Ovary (tissue), 9 donors: Measurements from ENCODE around the gene SCAMP4. TPM values are rescaled to one million over a fixed set of nuclear protein-coding genes. Genes with fewer than 3 reads are reported as not detected.

ENCODE experiments used
- DNase-seq, 5 donors: peaks; one replicate each; pipeline ENCODE4 v3.0.0-alpha.2; 2019 to 2020
- H3K27ac ChIP-seq, 2 donors: fragments of 200-600 bp; one replicate each; pipeline versions ENCODE4 v1.5.1 to v1.8.0; 2019 to 2022
- H3K27me3 ChIP-seq: fragments of 200-600 bp; one replicate; pipeline ENCODE4 v1.8.0; 2022
- H3K36me3 ChIP-seq: fragments of 200-600 bp; sonication (generic); one replicate; pipeline ENCODE4 v1.5.1; 2019
- H3K4me1 ChIP-seq: one replicate; pipeline ENCODE4 v1.8.1; 2013; ENCODE audit warnings: mild to moderate bottlenecking, moderate library complexity; ENCODE audit not compliant: insufficient read depth
- H3K4me3 ChIP-seq: fragments of 200-600 bp; sonication (generic); one replicate; pipeline ENCODE4 v1.5.1; 2017
- H3K9me3 ChIP-seq, 2 donors: fragments of 200-600 bp in 1 of 2; sonication (generic) in 1 of 2; one replicate each; pipeline versions ENCODE4 v1.5.1 to v1.8.1; 2013 to 2019; ENCODE audit warnings: mild to moderate bottlenecking in 1 of 2, moderate library complexity in 1 of 2
- EP300 ChIP-seq: sonication (generic); formaldehyde crosslinking; IDR thresholded peaks from one replicate; pipeline ENCODE4 v1.6.1; 2017; ENCODE audit warnings: antibody characterized with exemption
- POLR2A ChIP-seq: fragments of 450-650 bp; IDR thresholded peaks from one replicate; pipeline ENCODE4 v1.6.1; 2017; ENCODE audit warnings: antibody characterized with exemption, mild to moderate bottlenecking, moderate library complexity
- WGBS, 3 donors: extraction: QIAGEN DNeasy Blood & Tissue Kit in 1 of 3; methylation state at CpG; one replicate each; pipeline versions ENCODE4 v1.1.5 to v1.1.7; 2013 to 2017; 5-methylcytosine and 5-hydroxymethylcytosine counted together
- intact Hi-C, 4 donors: fragments of 100-400 bp; cut with DNase I; formaldehyde crosslinking; loops; one replicate each; pipeline versions ENCODE4 v1.11.0 to v1.15.1; 2022 to 2023
- polyA plus RNA-seq, 2 donors: library from polyadenylated mRNA; stranded (reverse); fragments of 200-250 nt in 1 of 2; fragments of 350-450 nt in 1 of 2; fragmentation: Illumina TruSeq in 1 of 2; extraction: RNeasy Lipid Tissue Mini Kit (QIAGEN cat#74804) in 1 of 2; gene quantifications; one replicate each; pipeline ENCODE4 v1.2.3, GENCODE V29; 2013 to 2014
- total RNA-seq, 7 donors: library from RNA; depleted of rRNA in 2 of 7; stranded (reverse); fragments of >200 nt in 2 of 7; fragmentation: NEBNext Ultra II Directional in 3 of 7; extraction: Animal tissue kit (Norgen Biotek cat#: 25700) in 3 of 7; gene quantifications; one replicate each; pipeline versions ENCODE4 v1.1.0 to v1.2.4, GENCODE V29; 2016 to 2023
- TF ChIP-seq, protein P1 (sequence below), 3 donors: fragments of 450-650 bp in 2 of 3; fragments of 200-600 bp in 1 of 3; IDR thresholded peaks; one replicate each; pipeline versions ENCODE4 v1.5.1 to v1.8.0; 2016 to 2022; ENCODE audit warnings: antibody characterized with exemption in 3 of 3, mild to moderate bottlenecking in 1 of 3
- donor health status: DM: no; HTN: no; CAD: no; lungs with moderate emphysema.
- donor health status: DM: no; HTN: no; CAD: no.
- donor health status: Bipolar disorder and iron deficiency.
- donor health status: DM: yes; HTN: yes; CAD: no.
- donor health status: DM: no; HTN: no; CAD: no.
- donor health status: DM: yes; HTN: yes; CAD: no.

Gene SCAMP4
- total and polyA plus RNA-seq, 9 donors: 11.7 to 87.0 (median 56.5) TPM

DNA sequence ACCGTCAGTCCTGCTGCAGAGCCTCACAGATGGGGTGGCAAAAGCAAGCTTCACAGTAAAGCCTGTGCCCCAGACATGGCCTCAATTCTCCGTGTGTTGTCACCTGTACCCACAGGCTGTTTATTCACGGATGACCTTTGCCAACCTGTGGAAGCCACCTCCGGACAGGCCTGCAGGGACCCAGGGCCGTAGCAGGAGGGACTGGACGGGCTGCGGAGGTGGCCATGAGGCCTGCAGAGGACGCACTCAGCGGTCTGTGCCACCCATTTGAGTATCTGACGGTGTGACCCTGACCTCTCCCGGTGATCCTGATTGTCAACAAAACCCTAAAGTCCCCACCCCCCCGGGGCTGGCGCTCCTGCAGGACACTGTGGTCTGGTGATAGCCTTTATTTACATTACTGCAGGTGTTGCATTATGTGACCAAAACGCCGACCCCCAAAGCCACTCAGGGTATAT lies 34.0 kb upstream of the SCAMP4 start:
- Histone ChIP-seq H3K4me3 (no peak overlapping the region), H3K27ac (no peak overlapping the region), H3K9me3 (no peaks in the 10 kb centered on the region), H3K4me1 (peaks cover 12% of the 10 kb centered on the region), H3K27me3 (no peaks in the 10 kb centered on the region), H3K36me3 (no peaks in the 10 kb centered on the region)
- TF ChIP-seq, protein P1, sequence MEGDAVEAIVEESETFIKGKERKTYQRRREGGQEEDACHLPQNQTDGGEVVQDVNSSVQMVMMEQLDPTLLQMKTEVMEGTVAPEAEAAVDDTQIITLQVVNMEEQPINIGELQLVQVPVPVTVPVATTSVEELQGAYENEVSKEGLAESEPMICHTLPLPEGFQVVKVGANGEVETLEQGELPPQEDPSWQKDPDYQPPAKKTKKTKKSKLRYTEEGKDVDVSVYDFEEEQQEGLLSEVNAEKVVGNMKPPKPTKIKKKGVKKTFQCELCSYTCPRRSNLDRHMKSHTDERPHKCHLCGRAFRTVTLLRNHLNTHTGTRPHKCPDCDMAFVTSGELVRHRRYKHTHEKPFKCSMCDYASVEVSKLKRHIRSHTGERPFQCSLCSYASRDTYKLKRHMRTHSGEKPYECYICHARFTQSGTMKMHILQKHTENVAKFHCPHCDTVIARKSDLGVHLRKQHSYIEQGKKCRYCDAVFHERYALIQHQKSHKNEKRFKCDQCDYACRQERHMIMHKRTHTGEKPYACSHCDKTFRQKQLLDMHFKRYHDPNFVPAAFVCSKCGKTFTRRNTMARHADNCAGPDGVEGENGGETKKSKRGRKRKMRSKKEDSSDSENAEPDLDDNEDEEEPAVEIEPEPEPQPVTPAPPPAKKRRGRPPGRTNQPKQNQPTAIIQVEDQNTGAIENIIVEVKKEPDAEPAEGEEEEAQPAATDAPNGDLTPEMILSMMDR (IDR thresholded peaks at IDR 0.05): no peak
- TF ChIP-seq POLR2A (no peak), EP300 (no peak)
- peak in 1 of 5 donors; percentile 29 for DNase-seq
- intact Hi-C loops: no loop called here
- WGBS, 3 donors: 71 to 82% (median 72%) methylated on average over 15 of the region's 15 CpGs

DNA sequence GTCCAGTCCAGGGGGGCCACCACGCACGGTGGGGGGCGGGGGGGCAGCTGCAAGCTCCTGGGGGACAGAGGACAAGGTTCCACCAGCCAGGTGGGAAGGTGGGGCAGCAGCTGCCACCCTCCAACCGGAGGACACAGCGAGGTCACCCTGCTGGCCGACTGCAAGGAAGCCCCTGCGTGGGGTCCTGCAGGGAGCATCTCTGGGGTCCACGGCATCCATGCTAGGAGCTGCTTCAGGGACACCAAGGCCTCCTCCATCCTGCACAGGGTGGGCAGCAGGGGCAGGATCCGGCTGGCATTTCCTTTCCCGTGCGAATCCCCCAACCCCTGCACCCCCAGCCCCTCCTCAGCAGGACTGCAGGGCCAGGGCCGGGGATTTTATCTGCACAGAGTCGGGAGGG lies 33.6 kb upstream of the SCAMP4 start:
- H3K27me3 ChIP-seq: no peaks in the 10 kb centered on the region
- peaks cover 13% of the 10 kb centered on the region for H3K4me1 ChIP-seq
- intact Hi-C loops: no loop called here
- no peaks in the 10 kb centered on the region for H3K9me3 ChIP-seq
- peak in 1 of 5 donors; percentile 33 for DNase-seq
- H3K4me3 ChIP-seq: no peak overlapping the region
- H3K36me3 ChIP-seq: no peaks in the 10 kb centered on the region
- H3K27ac ChIP-seq: no peak overlapping the region
- 76 to 89% (median 79%) methylated on average over 13 of the region's 13 CpGs for WGBS, 3 donors
- TF ChIP-seq EP300 (no peak), POLR2A (no peak)
- TF ChIP-seq, protein P1 (IDR thresholded peaks at IDR 0.05): no peak

DNA sequence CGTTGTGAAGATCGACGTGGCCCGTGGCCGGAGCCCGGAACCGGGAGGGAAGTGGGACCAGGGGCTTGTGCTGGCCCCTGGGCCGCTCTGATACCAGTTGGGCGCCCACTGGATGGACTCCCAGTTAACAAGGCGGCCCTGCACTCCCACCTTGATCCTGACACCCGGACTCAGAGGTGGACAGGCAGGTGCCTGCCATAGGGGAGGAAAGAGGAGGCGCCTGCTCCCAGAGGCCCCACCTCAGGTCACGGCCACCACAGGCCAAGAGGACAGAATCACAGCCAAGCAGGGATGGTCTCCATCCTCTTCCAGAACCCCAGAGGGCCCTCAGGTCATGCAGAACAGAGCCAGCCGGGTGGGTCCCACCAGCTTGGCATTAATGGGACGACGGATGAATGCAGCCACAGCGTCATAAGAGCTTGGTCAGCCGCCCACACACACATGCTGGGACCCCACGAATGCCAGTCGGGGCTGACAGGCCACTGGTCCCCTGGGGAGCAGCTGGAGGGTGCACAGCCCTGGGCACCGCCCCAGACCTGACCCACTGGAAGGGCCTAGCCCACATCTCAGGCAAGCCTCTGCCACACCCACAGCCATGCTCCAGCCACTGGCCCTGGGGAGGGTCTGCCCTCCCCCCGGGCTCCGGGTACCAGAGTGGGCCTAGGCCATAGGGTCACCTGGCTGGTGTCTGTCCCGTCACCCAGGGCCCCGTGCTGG lies 32.2 kb upstream of the SCAMP4 start:
- peak overlapping the region; percentile 78 to 86 for H3K27ac ChIP-seq
- no peaks in the 10 kb centered on the region for H3K27me3 ChIP-seq
- intact Hi-C loops: no loop called here
- DNase-seq: peak in 1 of 5 donors; percentile 45
- WGBS, 3 donors: 62 to 80% (median 76%) methylated on average over 16 to 25 of the region's 25 CpGs
- no peaks in the 10 kb centered on the region for H3K36me3 ChIP-seq
- H3K9me3 ChIP-seq: no peaks in the 10 kb centered on the region
- peak overlapping the region; percentile 17 for H3K4me3 ChIP-seq
- TF ChIP-seq EP300: no peak
- TF ChIP-seq, protein P1 (IDR thresholded peaks at IDR 0.05): no peak
- no peak for TF ChIP-seq POLR2A
- peaks cover 13% of the 10 kb centered on the region for H3K4me1 ChIP-seq

DNA sequence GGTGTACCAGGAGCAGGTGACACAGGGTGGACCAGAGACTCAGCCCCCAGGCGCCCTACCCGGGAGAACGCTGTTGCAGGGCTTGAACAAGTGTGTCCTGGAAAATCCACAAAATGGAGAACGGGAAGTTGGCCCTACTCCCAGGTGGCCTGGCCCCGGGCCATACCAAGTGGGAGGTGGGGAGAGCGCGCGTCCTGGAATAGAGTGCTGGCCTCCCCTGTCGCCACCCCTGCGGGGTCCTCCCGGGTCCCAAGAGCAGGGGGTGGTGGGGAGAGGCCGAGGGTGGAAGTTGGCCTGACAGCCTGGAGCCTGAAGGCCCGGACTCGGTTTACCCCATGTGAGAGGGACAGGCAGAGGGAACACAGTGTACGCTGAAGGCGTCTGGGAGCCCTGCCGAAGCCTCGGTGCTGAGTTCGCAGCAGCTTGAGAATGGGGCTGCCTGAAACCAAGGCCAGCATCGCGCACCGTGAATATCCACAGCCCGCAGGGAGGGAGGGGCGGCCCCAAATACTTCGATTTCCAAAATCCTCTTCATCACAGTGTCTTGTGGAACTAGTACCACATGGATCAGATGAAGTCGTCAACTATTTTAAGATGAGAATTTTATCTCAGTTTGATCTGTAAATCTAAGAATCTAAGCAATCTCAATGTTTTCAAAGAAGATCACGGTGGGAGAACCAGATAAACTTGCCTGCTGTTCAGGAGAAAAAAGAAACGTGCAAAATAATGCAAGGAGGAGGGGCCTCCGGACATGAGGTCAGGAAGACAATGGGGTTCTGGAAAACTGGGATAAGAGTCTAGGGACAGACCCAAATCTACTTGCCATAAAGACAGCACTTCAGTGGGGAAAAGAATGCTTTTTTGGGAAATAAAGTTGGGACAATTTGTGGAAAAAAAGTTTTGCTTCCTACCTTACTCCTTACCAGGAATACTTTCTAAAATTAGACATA lies 31.4 kb upstream of the SCAMP4 start:
- no peaks in the 10 kb centered on the region for H3K27me3 ChIP-seq
- DNase-seq: peak; percentile 73 to 88 (median 81)
- TF ChIP-seq POLR2A (no peak), EP300 (no peak)
- TF ChIP-seq, protein P1 (IDR thresholded peaks at IDR 0.05): no peak
- H3K27ac ChIP-seq: peak overlapping the region; percentile 78 to 86
- intact Hi-C loops: no loop called here
- WGBS, 3 donors: 3 to 19% (median 6%) methylated on average over 29 of the region's 29 CpGs
- peak overlapping the region; percentile 17 for H3K4me3 ChIP-seq
- no peaks in the 10 kb centered on the region for H3K36me3 ChIP-seq
- H3K4me1 ChIP-seq: peaks cover 13% of the 10 kb centered on the region
- no peaks in the 10 kb centered on the region for H3K9me3 ChIP-seq
